K562 (cell line): ENCODE results near the gene FTSJ3. TPM values are rescaled to one million over a fixed set of nuclear protein-coding genes. Genes with fewer than 3 reads are reported as not detected.
"Not testable (repeated sequence)": the region's sequence is repeated elsewhere in the genome, so short reads cannot be mapped to it uniquely, and the experiment has no call there.

Experiments
- ATAC-seq: fragments of 200-7000 bp; cut with Tn5 transposase; 3 replicates; pipeline ENCODE4 v1.9.1; 2020; ENCODE audit warnings: moderate library complexity
- BruUV-seq: library from RNA; stranded (reverse); fragments of 400-500 nt; replicated peaks from 2 replicates; lab custom pipeline; 2021; lab: Mats Ljungman, UMichigan
- CTCF ChIA-PET: fragments of 300-600 bp; formaldehyde crosslinking; extraction: SDS; loops from one replicate; lab custom pipeline; 2021; ENCODE audit warnings: low intra/inter-chr PET ratio; lab: Yijun Ruan, JAX
- POLR2A ChIA-PET: fragments of 300-600, 350-650 bp; sonication (Branson Sonifier 250); formaldehyde crosslinking; extraction: SDS; loops from one replicate; lab custom pipeline; 2021; ENCODE audit warnings: antibody characterized with exemption, inconsistent platforms; lab: Yijun Ruan, JAX
- DNase-seq, 4 experiments: peaks; one replicate each; pipeline versions ENCODE4 v3.0.0 to v3.0.0-alpha.2; 2011 to 2018; ENCODE audit warnings: low spot score in 3 of 4, mixed read lengths in 3 of 4; ENCODE audit errors: extremely low read depth in 1 of 4
- FAIRE-seq: peaks from 2 replicates; lab custom pipeline; 2011; peaks lifted over from hg19 to GRCh38; lab: Jason Lieb, UNC
- H2AFZ ChIP-seq: 2 replicates; pipeline ENCODE4 v1.6.0; 2011; ENCODE audit warnings: low read depth, low read length, control low read depth, inconsistent platforms
- H3K27ac ChIP-seq: fragments of 200-600 bp; 3 replicates; pipeline ENCODE4 v1.8.0; 2011; ENCODE audit warnings: low read depth, mild to moderate bottlenecking, control low read depth, inconsistent platforms, low read length, moderate library complexity, mixed read lengths; ENCODE audit errors: extremely low read depth
- H3K27me3 ChIP-seq, 2 experiments: fragments of 300-600 bp in 1 of 2; 2 replicates in 1 of 2; 3 replicates in 1 of 2; pipeline versions ENCODE4 v1.6.0 to v1.8.0; 2011; ENCODE audit warnings: inconsistent platforms in 2 of 2, low read length in 2 of 2, mild to moderate bottlenecking in 1 of 2, mixed read lengths in 1 of 2, moderate library complexity in 1 of 2; ENCODE audit not compliant: control insufficient read depth in 2 of 2, insufficient read depth in 2 of 2
- H3K36me3 ChIP-seq: fragments of 300-600 bp; 3 replicates; pipeline ENCODE4 v1.8.0; 2011; ENCODE audit warnings: mild to moderate bottlenecking, low read length, inconsistent platforms; ENCODE audit not compliant: control insufficient read depth, insufficient read depth
- H3K4me1 ChIP-seq, 2 experiments: fragments of 200-600 bp in 1 of 2; replicated peaks in 1 of 2; 2 replicates in 1 of 2; 3 replicates in 1 of 2; pipeline versions ENCODE4 v1.5.1 to v1.8.0; 2011; ENCODE audit warnings: inconsistent platforms in 2 of 2, low read length in 2 of 2, mild to moderate bottlenecking in 1 of 2, mixed read lengths in 1 of 2, moderate library complexity in 1 of 2; ENCODE audit not compliant: control insufficient read depth in 2 of 2, insufficient read depth in 2 of 2
- H3K4me2 ChIP-seq: 2 replicates; pipeline ENCODE4 v1.6.1; 2011; ENCODE audit warnings: low read length, control low read depth, inconsistent platforms, mixed read lengths; ENCODE audit not compliant: insufficient read depth
- H3K4me3 ChIP-seq: fragments of 200-600 bp; sonication (generic), shearing (Covaris generic); 2 replicates; pipeline ENCODE4 v1.5.1; 2016; ENCODE audit warnings: control low read depth, inconsistent platforms
- H3K79me2 ChIP-seq: fragments of 200-600 bp; 3 replicates; pipeline ENCODE4 v1.8.0; 2011; ENCODE audit warnings: low read length, inconsistent platforms; ENCODE audit not compliant: control insufficient read depth, insufficient read depth
- H3K9ac ChIP-seq, 2 experiments: 2 replicates each; pipeline versions ENCODE4 v1.6.0 to v1.6.1; 2011; ENCODE audit warnings: low read depth in 2 of 2, low read length in 2 of 2, control low read depth in 1 of 2, inconsistent platforms in 1 of 2, mild to moderate bottlenecking in 1 of 2, mixed read lengths in 1 of 2; ENCODE audit not compliant: insufficient read depth in 1 of 2
- H3K9me1 ChIP-seq: one replicate; pipeline ENCODE4 v1.6.0; 2011; ENCODE audit warnings: inconsistent platforms, mild to moderate bottlenecking, low read length, moderate library complexity; ENCODE audit not compliant: control insufficient read depth, insufficient read depth
- H3K9me3 ChIP-seq: replicated peaks from 2 replicates; pipeline ENCODE4 v1.5.1; 2011; ENCODE audit warnings: low read depth, low read length, inconsistent platforms; ENCODE audit not compliant: control insufficient read depth, insufficient read depth
- H4K20me1 ChIP-seq: replicated peaks from 2 replicates; pipeline ENCODE4 v1.6.1; 2011; ENCODE audit warnings: low read length, inconsistent platforms, mixed read lengths; ENCODE audit not compliant: control insufficient read depth, insufficient read depth
- BHLHE40 ChIP-seq: IDR thresholded peaks from 2 replicates; pipeline ENCODE4 v1.6.1; 2011; ENCODE audit warnings: low read length, improper control_type of control experiment
- C11orf30 ChIP-seq: fragments of 450-650 bp; IDR thresholded peaks from 2 replicates; pipeline ENCODE4 v1.6.1; 2016; ENCODE audit warnings: low read depth, mild to moderate bottlenecking
- CTCF ChIP-seq, 3 experiments: IDR thresholded peaks in 2 of 3; conservative IDR thresholded peaks in 1 of 3; 2 replicates each; pipeline ENCODE4 v1.5.1; 2011 to 2012; ENCODE audit warnings: low read length in 3 of 3, mild to moderate bottlenecking in 3 of 3, control low read depth in 2 of 3, improper control_type of control experiment in 1 of 3, inconsistent platforms in 1 of 3, low read depth in 1 of 3, mixed read lengths in 1 of 3, moderate library complexity in 1 of 3; ENCODE audit not compliant: insufficient read depth in 2 of 3
- CTCFL ChIP-seq: IDR thresholded peaks from 2 replicates; pipeline ENCODE4 v1.6.1; 2011; ENCODE audit warnings: borderline replicate concordance, low read depth, mild to moderate bottlenecking, moderate library complexity, low read length; ENCODE audit not compliant: insufficient read depth, poor library complexity, severe bottlenecking
- MAFF ChIP-seq: IDR thresholded peaks from 2 replicates; pipeline ENCODE4 v1.6.1; 2012; ENCODE audit warnings: low read length, improper control_type of control experiment
- MAFG ChIP-seq: fragments of 450-650 bp; conservative IDR thresholded peaks from 2 replicates; pipeline ENCODE4 v1.6.1; 2016; ENCODE audit warnings: missing genetic modification characterization, missing compliant biosample characterization
- MAFK ChIP-seq: IDR thresholded peaks from 2 replicates; pipeline ENCODE4 v1.6.1; 2011; ENCODE audit warnings: low read length, improper control_type of control experiment
- RAD21 ChIP-seq, 2 experiments: fragments of 250-450 bp in 1 of 2; fragments of 450-650 bp in 1 of 2; sonication (Bioruptor Pico) in 1 of 2; formaldehyde crosslinking in 1 of 2; IDR thresholded peaks in 1 of 2; conservative IDR thresholded peaks in 1 of 2; 2 replicates each; pipeline versions ENCODE4 v1.4.0 to v1.8.0; 2020 to 2022; ENCODE audit warnings: mild to moderate bottlenecking in 2 of 2, moderate library complexity in 1 of 2
- ZNF175 ChIP-seq: fragments of 200-800 bp; sonication (Bioruptor generic); IDR thresholded peaks from 2 replicates; pipeline ENCODE4 v1.6.1; 2016; ENCODE audit warnings: low read depth, mild to moderate bottlenecking, missing genetic modification characterization, missing compliant biosample characterization
- ZNF316 ChIP-seq: fragments of 450-650 bp; IDR thresholded peaks from 2 replicates; pipeline ENCODE4 v1.6.1; 2016
- WGBS: fragments of 100-300 bp; shearing (Covaris generic); methylation state at CpG from one replicate; pipeline ENCODE4 v1.1.6; 2016; ENCODE audit warnings: low coverage, mixed read lengths; ENCODE audit not compliant: insufficient coverage; ENCODE audit errors: missing lambda C conversion rate; 5-methylcytosine and 5-hydroxymethylcytosine counted together
- in situ Hi-C: fragments of 300-500 bp; cut with MboI; formaldehyde crosslinking; loops from 4 replicates; pipeline ENCODE4 v1.15.0; 2018; ENCODE audit warnings: inconsistent platforms, mixed read lengths
- intact Hi-C: fragments of 100-400 bp; cut with micrococcal nuclease; formaldehyde crosslinking; loops from 2 replicates; pipeline ENCODE4 v1.14.2; 2022
- polyA plus RNA-seq, 8 experiments: library from polyadenylated mRNA; depleted of rRNA in 4 of 8; stranded (reverse) in 5 of 8; unstranded in 3 of 8; fragments of >200 nt; fragmentation: Nextera tagmentation in 2 of 8; fragmentation: Illumina TruSeq in 1 of 8; extraction: Ambion mirVana in 2 of 8; extraction: Trizol in 1 of 8; gene quantifications; 2 replicates each; pipeline versions ENCODE4 v1.2.1 to v1.2.3, GENCODE V29; 2011 to 2014; ENCODE audit warnings: inconsistent platforms in 1 of 8, missing spikeins in 1 of 8
- total RNA-seq, 7 experiments: library from RNA; depleted of rRNA in 6 of 7; stranded (reverse); fragments of >200 nt in 6 of 7; fragmentation: Illumina TruSeq in 2 of 7; extraction: Trizol in 2 of 7; gene quantifications; 2 replicates each; pipeline versions ENCODE4 v1.2.1 to v1.2.3, GENCODE V29; 2011 to 2021; ENCODE audit warnings: low replicate concordance in 1 of 7

Gene FTSJ3
- total and polyA plus RNA-seq, 9 of the 15 experiments (the other 6 are each of a cell fraction or from before 2014, with no cell fraction given), result 18.0 to 65.6 (median 52.4) TPM

- peak; percentile 86 for ATAC-seq
- 29% methylated on average over 8 of the region's 9 CpGs for WGBS
Measured at GRCh38 chr17:63869491-63870291, 42.2 kb upstream of the FTSJ3 start.

More at GRCh38 chr17:63869491-63870291, 42.2 kb upstream of the FTSJ3 start:
- H3K36me3 ChIP-seq, in situ Hi-C loops, H3K4me1 ChIP-seq, BruUV-seq, H3K4me2 ChIP-seq, H3K4me3 ChIP-seq, FAIRE-seq, H3K27ac ChIP-seq, H3K9me1 ChIP-seq, H3K9me3 ChIP-seq, H2AFZ ChIP-seq, H3K79me2 ChIP-seq, H3K9ac ChIP-seq, intact Hi-C loops, H3K27me3 ChIP-seq, CTCF ChIA-PET, H4K20me1 ChIP-seq: not testable (repeated sequence)
- TF ChIP-seq MAFF (peak; percentile 74), ZNF175 (CRISPR knock-in tag) (peak; percentile 39; the same call in 1 of the 2 replicates), BHLHE40 (peak; percentile 25; the same call in 1 of the 2 replicates), CTCFL (peak; percentile 18), ZNF316 (peak; percentile 89), CTCF (IDR thresholded peaks at IDR 0.05 in 2 of 3, conservative IDR thresholded peaks at IDR 0.05 in 1 of 3; ENCODE audit: insufficient read depth in 2 of 3, low read depth in 1 of 3, low read length in 3 of 3) (peak; percentile 43 to 56 (median 45)), C11orf30 (peak; percentile 81), MAFG (tag) (peak; percentile 79), RAD21 (CRISPR knock-in tag; conservative IDR thresholded peaks at IDR 0.05 in 1 of 2, IDR thresholded peaks at IDR 0.05 in 1 of 2) (peak in 1 of 2 experiments; percentile 26; a peak in 1 of 4 replicates), MAFK (peak; percentile 70)
- DNase-seq, result peak; percentile 31 to 49 (median 44)
- POLR2A ChIA-PET, result interaction anchor here (1.1 to 1.3 kb wide), 2 partner anchors 9 to 19 kb away, joined by 3 to 5 read pairs; no protein-coding TSS in a partner anchor
